Peyer's patch (tissue), 4 donors: ENCODE results near the gene BMPR1B.

Source experiments
- CTCF ChIP-seq, 6 experiments: fragments of 450-650 bp in 4 of 6; fragments of 200-600 bp in 2 of 6; sonication (generic) in 1 of 6; IDR thresholded peaks; one replicate each; pipeline ENCODE4 v1.5.1; 2017 to 2019; ENCODE audit warnings: antibody characterized with exemption in 6 of 6, mild to moderate bottlenecking in 3 of 6, moderate library complexity in 1 of 6
- POLR2A ChIP-seq, 2 donors: fragments of 450-650 bp; IDR thresholded peaks; one replicate each; pipeline ENCODE4 v1.5.1; 2017; ENCODE audit warnings: antibody characterized with exemption in 2 of 2, mild to moderate bottlenecking in 2 of 2, moderate library complexity in 2 of 2

GRCh38 chr4:95093460-95093859 lies 335.7 kb downstream of the BMPR1B start:
- TF ChIP-seq CTCF (IDR thresholded peaks at IDR 0.05) (no peak), POLR2A (IDR thresholded peaks at IDR 0.05) (no peak)
